Stimulated activated CD4-positive, alpha-beta T cell treated with anti-CD3 and anti-CD28 coated beads, Interleukin-2, amount 100 ng/mL, for 48 hours (primary cell): ENCODE results near the gene RFX6.

Experiments used
- DNase-seq, 2 donors: peaks; one replicate each; pipeline ENCODE4 v3.0.0-alpha.2; 2020

Gene RFX6

DNA sequence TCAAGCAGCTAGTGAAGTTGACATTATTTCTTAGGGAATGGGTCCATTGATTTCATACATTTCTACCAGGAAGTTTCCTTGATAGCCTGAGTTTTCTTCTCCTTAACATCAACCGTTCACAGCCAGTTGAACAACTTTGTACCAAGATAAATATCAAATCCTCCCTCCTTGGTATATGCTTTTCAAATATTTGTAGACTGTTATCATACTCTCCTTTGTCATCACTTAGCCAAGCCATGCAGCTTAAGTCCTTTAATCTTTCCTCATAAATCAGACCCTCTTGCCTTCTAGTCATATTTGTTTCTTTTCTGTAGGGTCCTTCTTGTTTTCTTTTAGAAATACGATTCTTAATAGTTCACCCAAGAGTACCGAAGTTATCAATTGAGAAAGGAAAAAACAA, 25.6 kb downstream of the RFX6 start:
- DNase-seq: no peak

DNA sequence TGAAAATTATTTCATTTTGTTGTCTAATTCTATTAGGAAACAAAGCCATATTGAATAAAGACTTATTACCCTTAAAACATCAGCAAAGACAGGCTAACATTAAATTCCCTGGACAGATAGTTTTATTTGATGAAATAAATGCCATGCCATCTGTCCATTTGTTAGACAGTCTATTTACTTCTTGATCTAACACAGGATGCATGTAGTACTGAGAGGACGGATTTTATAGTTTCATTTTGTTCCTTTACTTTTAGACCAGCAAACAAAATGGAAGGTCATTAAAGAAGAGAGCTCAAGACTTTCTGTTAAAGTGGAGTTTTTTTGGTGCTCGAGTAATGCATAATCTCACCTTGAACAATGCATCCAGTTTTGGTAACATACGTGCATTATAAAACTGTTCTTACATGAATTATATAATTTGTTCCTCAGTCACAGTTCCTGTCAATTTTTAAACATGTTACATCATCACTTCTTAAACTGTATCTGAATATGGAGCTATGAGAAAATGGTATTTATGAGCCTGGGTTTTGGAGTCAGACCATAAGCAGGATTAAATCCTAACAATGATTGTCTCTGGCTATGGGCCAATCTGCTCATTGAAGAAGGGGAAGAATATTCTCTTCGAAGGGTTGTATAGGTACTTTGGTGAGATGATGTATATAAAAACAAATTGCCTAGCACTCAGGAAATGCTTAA, 46.0 kb downstream of the RFX6 start:
- DNase-seq: no peak

DNA sequence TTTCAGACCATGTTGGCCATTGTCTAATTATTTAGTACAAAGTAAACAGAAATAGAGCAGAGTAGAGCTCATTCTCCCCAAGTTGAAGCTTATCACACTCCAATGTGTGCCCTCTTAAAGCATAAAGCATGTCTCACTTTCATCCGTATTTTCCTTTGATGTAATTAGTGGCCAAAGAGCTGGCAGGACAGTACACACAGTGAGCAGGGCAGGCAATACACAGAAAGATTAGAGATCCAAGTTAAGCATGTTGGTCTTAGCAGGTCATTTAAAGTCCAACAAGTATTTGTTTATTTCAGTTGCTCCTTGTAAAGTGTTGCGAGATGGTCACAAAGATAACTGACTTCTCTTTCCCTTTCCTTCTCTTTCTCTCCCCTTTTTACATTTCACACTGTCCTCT, 47.2 kb downstream of the RFX6 start:
- no peak for DNase-seq

DNA sequence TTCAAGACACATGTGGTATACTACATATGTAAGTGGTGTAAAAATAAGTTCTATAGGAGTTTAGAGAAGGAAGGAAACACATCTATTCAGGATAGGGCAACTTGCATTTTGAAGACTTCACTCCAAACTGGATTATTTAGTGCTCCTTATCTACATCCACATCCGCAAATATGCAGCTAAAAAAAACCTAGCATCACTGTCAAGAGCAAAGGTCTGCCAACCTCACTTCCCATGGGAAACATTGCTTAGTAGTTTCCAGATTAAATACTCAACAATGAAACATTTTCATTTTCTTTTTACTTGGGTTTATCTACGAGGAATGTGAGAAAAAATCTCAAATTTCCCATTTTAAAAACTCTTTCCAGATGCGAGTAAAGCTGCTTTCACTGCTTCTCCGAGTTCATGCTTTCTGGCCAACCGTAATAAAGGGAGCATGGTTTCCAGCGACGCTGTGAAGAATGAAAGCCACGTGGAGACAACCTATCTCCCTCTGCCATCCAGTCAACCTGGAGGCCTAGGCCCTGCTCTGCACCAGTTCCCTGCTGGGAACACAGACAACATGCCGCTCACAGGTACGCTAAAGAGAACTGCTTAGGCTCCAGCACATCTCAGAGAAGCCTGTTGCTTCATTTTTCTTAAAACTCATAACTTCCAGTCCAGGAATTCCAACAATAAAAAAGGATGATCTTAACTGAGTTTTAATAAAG, 48.2 kb downstream of the RFX6 start:
- DNase-seq: no peak

DNA sequence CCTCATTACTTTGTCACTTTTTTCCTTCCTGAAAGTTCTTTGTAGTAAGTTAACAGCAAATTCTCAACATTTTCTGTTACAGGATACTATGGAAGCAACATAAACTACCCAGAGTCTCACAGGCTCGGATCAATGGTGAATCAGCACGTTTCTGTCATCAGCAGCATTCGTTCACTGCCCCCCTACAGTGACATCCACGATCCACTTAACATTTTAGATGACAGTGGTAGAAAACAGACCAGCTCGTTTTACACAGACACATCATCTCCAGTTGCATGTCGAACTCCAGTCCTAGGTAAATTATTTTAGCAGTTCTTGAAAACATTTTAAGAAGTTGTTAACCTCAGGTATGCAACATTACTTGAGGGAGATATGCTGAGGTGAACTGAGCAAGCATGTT, 51.6 kb downstream of the RFX6 start:
- DNase-seq: no peak

DNA sequence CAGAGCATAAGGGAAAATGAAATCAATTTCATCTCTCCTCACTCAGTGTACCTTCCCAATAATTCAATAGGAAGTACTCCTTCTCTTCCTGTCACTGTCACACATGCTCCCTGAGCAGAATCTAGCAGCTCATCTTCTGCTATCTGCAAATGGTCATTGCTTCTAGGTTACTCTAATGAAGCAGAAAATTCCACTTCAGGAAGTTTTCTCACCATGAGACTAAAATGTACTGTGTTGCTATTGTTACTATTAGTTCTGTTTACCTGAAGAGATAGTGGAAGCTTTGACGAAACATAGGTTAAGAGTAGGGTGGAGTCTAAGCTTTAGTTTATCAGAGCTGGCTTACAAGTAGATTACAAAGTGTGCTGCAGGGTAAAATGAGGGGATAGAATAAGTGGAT, 52.8 kb downstream of the RFX6 start:
- DNase-seq: no peak

DNA sequence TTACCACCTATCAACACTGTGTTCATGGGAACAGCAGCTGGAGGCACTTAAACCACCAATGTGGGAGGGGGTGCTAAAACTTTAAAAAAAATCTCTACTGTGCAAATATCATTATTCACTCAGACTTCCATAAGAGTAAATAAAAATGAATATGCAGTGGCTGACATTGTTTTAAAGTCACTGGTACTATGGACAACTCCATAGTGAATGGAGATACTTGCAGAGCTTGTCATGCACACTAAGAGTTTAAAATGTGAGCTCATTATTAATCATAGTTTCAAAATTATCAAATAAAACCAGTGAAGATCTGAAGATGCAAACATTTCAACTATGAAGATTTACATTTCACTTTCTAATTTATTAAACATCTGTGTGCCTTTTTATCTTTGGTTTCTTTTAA, 54.4 kb downstream of the RFX6 start:
- DNase-seq: no peak

DNA sequence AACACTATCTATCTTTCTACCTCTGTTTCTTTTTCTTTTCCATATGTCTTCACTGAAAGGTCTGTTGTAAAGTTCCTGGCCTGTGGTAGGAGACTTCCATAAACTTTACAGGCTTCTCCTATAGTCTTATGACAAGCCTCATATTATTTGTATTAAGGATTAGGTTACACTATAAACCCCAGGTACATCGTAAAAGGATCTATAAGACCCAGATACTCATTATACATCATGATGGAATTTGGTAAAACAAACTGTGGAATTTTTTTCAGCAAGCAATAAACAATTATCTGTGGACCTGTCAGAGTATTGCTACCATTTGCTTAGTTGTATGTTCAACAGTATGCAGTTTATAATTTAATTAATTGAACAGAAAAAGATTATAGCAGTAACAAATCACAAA, 55.5 kb downstream of the RFX6 start:
- DNase-seq: no peak

DNA sequence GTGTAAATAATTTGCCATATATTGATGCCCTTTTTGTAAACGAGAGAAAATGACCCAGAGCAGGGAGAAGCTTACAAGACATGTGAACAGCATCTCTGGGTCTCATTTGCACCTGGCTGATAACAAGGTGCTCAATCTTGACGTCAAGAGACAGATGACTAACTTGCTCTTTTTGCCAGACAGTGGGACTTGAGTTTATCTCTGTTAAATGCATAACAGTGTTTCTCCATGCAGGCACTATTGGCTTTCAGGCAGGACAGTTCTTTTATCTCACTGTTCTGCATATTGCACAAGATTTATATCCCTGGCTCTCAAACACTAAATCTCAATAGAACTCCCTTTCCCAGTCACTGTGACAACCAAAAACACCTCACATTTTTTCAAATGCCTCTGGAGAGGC, 56.4 kb downstream of the RFX6 start:
- no peak for DNase-seq

DNA sequence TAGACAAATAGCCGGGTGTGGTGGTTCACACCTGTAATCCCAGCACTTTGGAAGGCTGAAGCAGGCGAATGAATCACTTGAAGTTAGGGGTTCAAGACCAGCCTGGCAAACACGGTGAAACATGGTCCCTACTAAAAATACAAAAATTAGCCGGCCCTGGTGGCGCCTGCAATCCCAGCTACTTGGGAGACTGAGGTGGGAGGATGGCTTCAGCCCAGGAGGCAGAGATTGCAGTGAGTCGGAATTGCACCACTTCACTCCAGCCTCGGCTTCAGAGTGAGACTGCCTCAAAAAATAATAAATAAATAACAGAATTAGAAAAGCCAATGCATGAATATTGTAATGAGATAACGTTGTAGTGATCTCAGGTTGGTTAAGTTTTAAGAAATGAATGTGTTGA, 61.3 kb downstream of the RFX6 start:
- DNase-seq: no peak

DNA sequence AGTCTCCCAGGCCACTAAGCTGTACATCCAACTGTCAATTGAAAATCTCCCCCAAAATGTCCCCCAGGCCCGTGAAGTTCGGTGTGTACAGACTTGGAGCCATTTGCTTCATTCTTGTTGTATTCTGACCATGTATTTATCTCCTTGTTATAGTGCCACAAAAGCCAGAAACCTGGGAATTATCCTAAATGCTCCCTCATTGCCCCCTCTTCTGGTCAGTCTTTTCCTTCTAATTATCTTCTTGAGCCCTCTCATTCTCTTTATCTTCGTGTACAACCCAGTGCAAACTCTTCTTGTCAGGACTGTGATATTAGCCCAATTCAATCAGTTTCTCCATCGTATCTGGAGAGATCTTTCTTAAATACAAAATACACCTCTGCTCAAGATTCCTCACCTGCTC, 64.7 kb downstream of the RFX6 start:
- no peak for DNase-seq

DNA sequence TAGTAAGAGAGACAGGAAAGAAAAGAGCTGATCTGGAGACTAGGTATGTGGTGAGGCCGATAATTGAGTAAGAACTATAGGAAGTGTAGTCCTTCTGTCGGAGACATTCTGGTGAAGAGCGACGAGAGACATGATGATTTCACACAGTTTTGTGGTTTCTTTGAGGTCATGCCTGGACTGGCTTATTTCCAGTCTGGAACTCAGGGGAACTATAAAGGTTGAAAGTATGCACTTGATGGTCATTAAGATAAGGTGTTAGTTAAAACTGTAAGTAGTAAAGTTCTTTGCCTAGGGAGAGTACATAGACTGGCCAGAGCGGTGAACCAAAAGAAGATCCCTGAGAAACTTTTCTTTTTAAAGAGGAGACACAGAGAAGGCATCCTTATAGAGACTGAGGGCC, 68.8 kb downstream of the RFX6 start:
- DNase-seq: no peak

DNA sequence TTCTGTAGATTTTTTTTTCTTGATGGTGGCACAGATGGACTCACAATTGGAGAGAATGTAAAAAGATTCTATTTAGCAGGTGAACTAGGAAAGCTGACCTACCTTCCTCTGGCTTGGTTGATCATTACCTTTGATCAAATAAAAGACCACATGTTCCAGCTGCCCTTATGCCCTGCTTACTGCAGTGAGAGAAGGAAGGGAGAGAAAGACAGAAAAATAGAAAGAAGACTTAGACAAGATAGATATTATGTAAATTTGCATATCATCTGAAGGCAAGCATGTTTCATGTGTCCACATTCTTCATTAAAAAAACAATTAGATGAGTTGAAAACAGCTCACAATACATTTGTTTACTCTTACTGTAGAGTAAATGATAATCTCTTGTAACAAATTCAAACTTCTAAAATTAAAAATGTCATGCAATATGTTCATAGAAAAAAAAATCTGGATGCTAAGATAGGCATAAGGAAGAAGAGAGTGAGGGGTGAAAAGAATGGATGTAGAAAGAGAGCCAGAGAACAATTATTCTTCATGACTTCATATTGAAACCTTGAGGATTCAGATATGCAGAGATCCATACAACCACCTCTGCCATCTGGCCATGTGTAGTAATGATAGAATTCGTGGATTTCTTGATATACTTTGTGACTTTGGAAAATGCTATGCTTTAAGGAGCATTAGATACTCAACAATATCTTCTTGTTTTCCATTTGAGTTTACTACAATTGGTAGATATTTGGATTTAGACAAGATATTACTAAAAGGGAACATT, 71.7 kb downstream of the RFX6 start:
- no peak for DNase-seq

DNA sequence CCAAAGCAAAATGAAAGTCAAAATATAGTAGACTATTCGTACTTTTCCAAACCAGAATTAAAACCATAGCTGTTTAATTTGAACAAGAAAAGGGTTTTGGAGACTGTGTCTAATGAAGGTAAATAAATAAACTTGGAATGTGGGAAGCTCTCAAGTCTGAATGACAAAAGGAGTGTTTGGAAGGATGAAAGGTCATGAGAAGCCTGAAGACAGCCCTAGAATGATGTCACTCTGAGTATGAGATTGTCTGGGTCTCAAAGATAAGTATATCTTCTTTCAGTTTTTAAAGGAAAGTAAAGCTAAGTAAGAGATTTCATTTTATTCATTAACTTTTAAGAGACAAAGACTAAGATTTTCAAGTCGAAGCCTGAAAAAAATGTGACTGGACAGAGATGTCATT, 72.9 kb downstream of the RFX6 start:
- DNase-seq: no peak

DNA sequence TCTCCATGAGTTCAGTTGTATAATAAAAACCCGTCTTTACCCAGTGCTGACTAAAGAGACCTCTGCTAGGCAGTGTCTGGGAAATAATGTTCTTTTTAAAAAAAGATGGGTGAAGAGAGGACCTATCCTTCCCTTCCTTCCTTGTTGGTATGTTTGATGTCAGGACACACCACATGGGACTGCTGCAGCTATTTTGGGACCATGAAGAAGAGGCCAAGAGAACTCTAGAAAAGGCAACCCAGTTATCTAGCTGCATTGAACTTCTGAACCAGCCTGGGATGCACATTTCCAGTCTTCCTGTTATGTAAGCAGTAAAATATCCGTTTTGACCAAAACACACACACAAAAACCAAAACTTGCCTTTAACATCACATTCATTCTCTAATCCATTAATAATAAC, 77.3 kb downstream of the RFX6 start:
- no peak for DNase-seq

DNA sequence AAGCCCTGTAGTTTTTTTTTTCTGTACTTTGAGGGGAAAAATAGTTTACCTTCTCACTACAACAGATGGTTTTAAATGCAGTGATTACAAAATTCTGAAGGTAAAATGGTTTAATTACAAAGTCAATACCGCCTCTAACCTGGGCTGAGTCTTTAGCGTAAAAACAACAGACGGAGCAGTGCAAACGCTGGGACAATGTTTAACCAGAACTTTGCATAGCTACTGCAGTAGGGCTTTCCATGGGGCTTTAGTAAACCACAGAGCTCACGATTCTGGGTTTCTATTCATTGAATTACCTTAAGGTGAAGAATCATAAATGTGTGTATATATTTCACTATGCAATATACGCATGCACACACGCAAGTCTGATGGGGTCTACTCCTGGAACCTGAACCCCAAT, 77.9 kb downstream of the RFX6 start:
- DNase-seq: no peak

DNA sequence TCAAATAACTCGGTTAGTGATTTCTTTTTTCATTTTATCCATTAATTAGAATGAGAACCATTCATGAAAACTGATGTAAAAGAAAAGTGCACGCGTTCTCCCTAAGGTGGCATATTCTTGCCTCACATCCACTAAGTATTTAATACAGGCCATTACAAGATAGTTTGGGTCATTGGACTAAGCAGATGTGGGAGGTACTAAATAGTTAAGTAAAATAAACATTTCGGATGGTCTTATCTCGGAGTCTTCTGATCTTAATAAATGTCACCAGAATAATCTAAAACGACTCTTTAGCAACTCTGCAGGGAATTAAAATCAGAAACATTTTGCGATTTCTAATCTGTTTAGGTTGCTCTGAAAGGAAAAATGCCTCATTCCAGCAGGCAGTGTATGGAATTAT, 78.7 kb downstream of the RFX6 start:
- no peak for DNase-seq

DNA sequence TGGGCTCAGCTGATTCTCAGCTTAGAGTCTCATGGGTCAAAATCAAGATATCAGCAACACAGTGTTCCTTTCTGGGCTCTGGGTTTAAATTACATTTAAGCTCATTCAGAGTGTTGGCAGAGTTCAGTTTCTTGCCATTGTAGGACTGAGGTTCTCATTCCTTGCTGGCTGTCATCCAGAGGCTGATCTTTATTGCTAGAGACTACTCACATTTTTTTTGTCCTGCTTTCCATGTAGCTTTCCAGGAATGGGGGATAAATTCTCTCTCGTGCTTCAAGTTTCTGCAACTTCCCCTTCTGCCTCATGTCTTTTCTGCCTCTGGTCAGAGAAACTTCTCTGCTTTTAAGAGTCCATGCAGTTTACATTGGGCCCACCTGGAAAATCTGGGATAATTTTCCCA, 86.9 kb downstream of the RFX6 start:
- DNase-seq: no peak

DNA sequence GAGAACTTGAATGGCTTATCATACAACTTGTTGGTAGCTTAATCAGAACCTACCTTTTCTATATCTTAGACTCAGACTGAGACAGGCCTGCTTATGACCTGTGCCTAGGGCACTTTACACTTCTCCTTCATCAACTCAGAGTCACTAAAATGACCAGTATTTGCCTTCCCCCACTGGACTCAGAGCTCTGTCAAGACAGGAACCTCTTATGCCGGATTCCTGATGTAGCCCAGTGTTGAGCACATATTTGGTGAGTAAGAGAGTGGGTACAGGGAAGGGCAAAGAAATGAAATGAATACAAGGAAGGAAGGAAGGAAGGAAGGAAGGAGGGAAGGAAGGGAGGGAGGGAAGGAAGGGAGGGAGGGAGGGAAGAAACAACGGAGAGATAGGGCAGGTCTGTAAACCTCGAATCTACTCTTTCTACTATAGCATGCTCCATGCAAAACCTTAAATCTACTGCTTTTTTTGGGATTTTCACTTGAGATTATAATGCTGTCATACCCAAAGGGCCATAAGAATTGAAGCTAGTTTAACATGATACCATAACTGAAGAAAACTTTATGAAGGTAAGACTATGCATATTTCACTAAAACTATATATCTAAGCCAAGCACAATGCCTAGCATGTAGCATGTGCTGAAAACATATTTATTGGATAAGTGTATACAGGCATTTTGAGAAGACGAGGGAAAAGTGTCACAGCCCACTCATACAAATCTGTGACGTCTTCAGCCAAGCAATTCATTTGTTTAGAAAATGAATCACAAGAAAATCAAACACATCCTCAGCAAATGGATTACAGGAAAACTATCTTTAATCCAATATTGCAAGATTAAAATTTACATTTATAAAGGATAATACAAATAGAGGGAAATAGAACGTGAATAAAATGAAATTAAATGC, 89.9 kb downstream of the RFX6 start:
- no peak for DNase-seq

DNA sequence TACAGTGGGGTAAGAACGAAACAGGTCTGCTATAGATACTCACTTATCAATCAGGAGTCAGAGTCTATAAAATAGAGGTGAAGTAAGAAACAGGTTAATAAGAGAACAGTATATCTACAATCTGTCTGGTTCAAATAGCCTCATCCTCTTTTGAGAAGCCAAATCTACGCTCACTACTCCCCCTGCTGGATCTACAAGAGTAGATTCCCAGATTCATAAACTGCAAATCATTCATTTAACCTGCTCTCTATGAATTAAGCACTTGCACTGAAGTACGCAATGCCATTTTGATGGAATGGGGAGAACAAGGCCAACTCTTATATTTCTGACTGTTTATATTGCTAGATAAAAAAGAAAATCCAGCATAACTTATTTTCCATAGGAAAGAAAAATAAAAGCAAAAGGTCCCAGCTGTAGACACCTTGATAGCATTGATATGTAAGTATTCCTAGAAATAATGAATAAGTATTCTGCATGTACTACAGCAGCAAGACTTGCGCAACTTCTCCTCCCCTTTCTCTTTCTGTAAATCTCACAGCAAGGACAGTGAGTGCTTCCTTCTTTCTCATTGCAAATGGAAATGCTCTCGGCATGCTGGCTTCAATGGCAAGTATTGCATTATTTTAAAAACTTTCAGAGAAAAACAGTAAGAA, 92.3 kb downstream of the RFX6 start:
- peak in 1 of 2 donors; percentile 14 for DNase-seq

DNA sequence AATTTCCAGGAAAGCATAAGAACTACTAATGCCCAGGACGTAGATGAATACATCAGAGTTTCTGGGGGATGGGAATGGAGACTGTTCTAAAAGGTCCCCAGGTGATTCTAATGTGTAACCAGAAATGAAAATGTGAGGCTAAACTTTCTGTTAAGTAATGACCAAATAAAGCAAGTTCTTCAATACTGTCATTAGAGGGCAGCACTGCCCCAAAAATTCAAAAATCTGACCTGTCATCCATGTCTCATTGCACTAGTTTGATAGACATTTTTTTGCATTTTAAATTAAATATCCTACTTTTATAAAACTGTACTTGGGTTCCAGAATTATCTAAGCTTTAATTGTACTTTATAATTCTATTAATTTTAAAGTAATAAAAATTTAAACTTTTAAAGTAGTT, 94.9 kb downstream of the RFX6 start:
- DNase-seq: peak in 1 of 2 donors; percentile 6

DNA sequence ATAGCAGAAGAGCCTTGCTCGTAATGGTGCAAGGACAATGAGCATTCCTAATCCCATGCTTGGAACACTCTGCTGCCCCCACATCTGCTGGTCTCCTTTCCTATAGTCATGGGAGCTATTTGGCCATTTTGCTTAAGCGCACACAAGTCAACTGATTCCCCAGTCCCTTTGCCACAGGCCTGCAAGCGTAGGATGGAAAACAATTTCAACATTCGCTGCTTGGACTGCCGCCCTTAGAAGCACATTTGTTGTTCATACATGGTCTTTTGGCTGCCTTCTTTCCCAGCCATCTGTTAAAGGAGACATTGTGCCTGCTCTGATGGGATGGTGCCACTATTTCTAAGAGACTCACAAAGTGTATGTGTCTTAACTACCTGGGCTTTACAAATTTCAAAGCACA, 96.9 kb downstream of the RFX6 start:
- DNase-seq: no peak
